ENCODE measurements around the gene SEC22C.

The SEC22C gene

GRCh38 chr3:42514876-42515275 lies 66.9 kb downstream of the SEC22C start:
- Histone ChIP-seq H3K27ac (no peak overlapping the region), H2AFZ (ENCODE audit: low read depth) (no peak overlapping the region), H3K4me1 (ENCODE audit: low read depth, poor library complexity, severe bottlenecking) (no peaks in the 10 kb centered on the region), H3K27me3 (ENCODE audit: insufficient read depth, low read depth) (no peaks in the 10 kb centered on the region), H3K4me2 (no peak overlapping the region), H3K4me3 (IDR thresholded peaks at IDR 0.05; ENCODE audit: insufficient read depth, low read depth, low read length) (no peak overlapping the region), H4K20me1 (ENCODE audit: insufficient read depth) (no peaks in the 10 kb centered on the region), H3K9ac (no peak overlapping the region), H3K79me2 (ENCODE audit: insufficient read depth, low read depth) (no peaks in the 10 kb centered on the region), H3K36me3 (ENCODE audit: insufficient read depth) (no peaks in the 10 kb centered on the region)
- TF ChIP-seq CTCF (conservative IDR thresholded peaks at IDR 0.05; ENCODE audit: low read depth, low read length) = no peak

- no peak overlapping the region for H3K4me3 ChIP-seq (IDR thresholded peaks at IDR 0.05; ENCODE audit: insufficient read depth, low read depth, low read length)
- H2AFZ ChIP-seq (ENCODE audit: low read depth) = no peak overlapping the region
- no peaks in the 10 kb centered on the region for H3K4me1 ChIP-seq (ENCODE audit: low read depth, poor library complexity, severe bottlenecking)
- TF ChIP-seq CTCF (conservative IDR thresholded peaks at IDR 0.05; ENCODE audit: low read depth, low read length) = no peak
- no peak overlapping the region for H3K4me2 ChIP-seq
- H3K27ac ChIP-seq = no peak overlapping the region
- H3K9ac ChIP-seq = no peak overlapping the region
- no peaks in the 10 kb centered on the region for H3K36me3 ChIP-seq (ENCODE audit: insufficient read depth)
- no peaks in the 10 kb centered on the region for H3K79me2 ChIP-seq (ENCODE audit: insufficient read depth, low read depth)
- no peaks in the 10 kb centered on the region for H3K27me3 ChIP-seq (ENCODE audit: insufficient read depth, low read depth)
- H4K20me1 ChIP-seq (ENCODE audit: insufficient read depth) = no peaks in the 10 kb centered on the region
Measured at GRCh38 chr3:42513521-42513920, 68.2 kb downstream of the SEC22C start.

- H3K36me3 ChIP-seq (ENCODE audit: insufficient read depth) = no peaks in the 10 kb centered on the region
- no peak overlapping the region for H3K27ac ChIP-seq
- no peaks in the 10 kb centered on the region for H3K27me3 ChIP-seq (ENCODE audit: insufficient read depth, low read depth)
- no peak for TF ChIP-seq CTCF (conservative IDR thresholded peaks at IDR 0.05; ENCODE audit: low read depth, low read length)
- H4K20me1 ChIP-seq (ENCODE audit: insufficient read depth) = no peaks in the 10 kb centered on the region
- no peak overlapping the region for H2AFZ ChIP-seq (ENCODE audit: low read depth)
- H3K9ac ChIP-seq = no peak overlapping the region
- H3K4me3 ChIP-seq (IDR thresholded peaks at IDR 0.05; ENCODE audit: insufficient read depth, low read depth, low read length) = no peak overlapping the region
- no peaks in the 10 kb centered on the region for H3K4me1 ChIP-seq (ENCODE audit: low read depth, poor library complexity, severe bottlenecking)
- H3K79me2 ChIP-seq (ENCODE audit: insufficient read depth, low read depth) = no peaks in the 10 kb centered on the region
- no peak overlapping the region for H3K4me2 ChIP-seq
Measured at GRCh38 chr3:42513121-42513520, 68.6 kb downstream of the SEC22C start.

GRCh38 chr3:42511736-42512135 lies 70.0 kb downstream of the SEC22C start:
- Histone ChIP-seq H3K4me3 (IDR thresholded peaks at IDR 0.05; ENCODE audit: insufficient read depth, low read depth, low read length) (no peak overlapping the region), H3K27ac (no peak overlapping the region), H3K79me2 (ENCODE audit: insufficient read depth, low read depth) (no peaks in the 10 kb centered on the region), H3K4me2 (no peak overlapping the region), H3K27me3 (ENCODE audit: insufficient read depth, low read depth) (no peaks in the 10 kb centered on the region), H3K36me3 (ENCODE audit: insufficient read depth) (no peaks in the 10 kb centered on the region), H2AFZ (ENCODE audit: low read depth) (no peak overlapping the region), H3K4me1 (ENCODE audit: low read depth, poor library complexity, severe bottlenecking) (no peaks in the 10 kb centered on the region), H3K9ac (no peak overlapping the region), H4K20me1 (ENCODE audit: insufficient read depth) (no peaks in the 10 kb centered on the region)
- no peak for TF ChIP-seq CTCF (conservative IDR thresholded peaks at IDR 0.05; ENCODE audit: low read depth, low read length)

GRCh38 chr3:42511201-42511600 lies 70.6 kb downstream of the SEC22C start:
- no peak for TF ChIP-seq CTCF (conservative IDR thresholded peaks at IDR 0.05; ENCODE audit: low read depth, low read length)
- Histone ChIP-seq H2AFZ (ENCODE audit: low read depth) (no peak overlapping the region), H3K79me2 (ENCODE audit: insufficient read depth, low read depth) (no peaks in the 10 kb centered on the region), H3K9ac (no peak overlapping the region), H3K4me1 (ENCODE audit: low read depth, poor library complexity, severe bottlenecking) (no peaks in the 10 kb centered on the region), H3K36me3 (ENCODE audit: insufficient read depth) (no peaks in the 10 kb centered on the region), H3K4me2 (no peak overlapping the region), H3K4me3 (IDR thresholded peaks at IDR 0.05; ENCODE audit: insufficient read depth, low read depth, low read length) (no peak overlapping the region), H4K20me1 (ENCODE audit: insufficient read depth) (no peaks in the 10 kb centered on the region), H3K27me3 (ENCODE audit: insufficient read depth, low read depth) (no peaks in the 10 kb centered on the region), H3K27ac (no peak overlapping the region)
